IMR-90 (cell line): Measurements from ENCODE around the gene METTL21C. TPM values are rescaled to one million over a fixed set of nuclear protein-coding genes. Genes with fewer than 3 reads are reported as not detected.

Experiments
- ATAC-seq: fragments of 200-7000 bp; cut with Tn5 transposase; 2 replicates; pipeline ENCODE4 v1.9.1; 2020; ENCODE audit warnings: low read depth, mild to moderate bottlenecking, moderate library complexity
- BruUV-seq: library from RNA; stranded (reverse); fragments of 400-500 nt; replicated peaks from 2 replicates; lab custom pipeline; 2021; lab: Mats Ljungman, UMichigan
- CTCF ChIA-PET: fragments of 300-600 bp; formaldehyde crosslinking; extraction: SDS; loops from one replicate; lab custom pipeline; 2021; ENCODE audit warnings: antibody characterized with exemption; lab: Yijun Ruan, JAX
- POLR2A ChIA-PET: fragments of 300-600 bp; sonication (Branson Sonifier 250); formaldehyde crosslinking; loops from one replicate; lab custom pipeline; 2022; ENCODE audit warnings: antibody characterized with exemption; ENCODE audit not compliant: unreplicated experiment; lab: Charles Lee
- DNase-seq: peaks from one replicate; pipeline ENCODE4 v3.0.0; 2013
- H2AFZ ChIP-seq: replicated peaks from 2 replicates; pipeline ENCODE3; 2013; ENCODE audit warnings: low read length, mild to moderate bottlenecking; ENCODE audit not compliant: poor library complexity
- H2AK5ac ChIP-seq: 2 replicates; pipeline ENCODE4 v1.6.1; 2013; ENCODE audit warnings: low read depth, low read length, inconsistent platforms
- H2AK9ac ChIP-seq: replicated peaks from 2 replicates; pipeline ENCODE3; 2013; ENCODE audit warnings: mild to moderate bottlenecking, low read depth, low read length, moderate library complexity; ENCODE audit not compliant: poor library complexity
- H2BK120ac ChIP-seq: 2 replicates; pipeline ENCODE4 v1.6.1; 2013; ENCODE audit warnings: low read depth, low read length, inconsistent platforms
- H2BK15ac ChIP-seq: 3 replicates; pipeline ENCODE4 v1.6.1; 2013; ENCODE audit warnings: low read depth, low read length, inconsistent platforms
- H2BK20ac ChIP-seq: 2 replicates; pipeline ENCODE4 v1.6.1; 2013; ENCODE audit warnings: low read depth, mild to moderate bottlenecking, inconsistent platforms, low read length, moderate library complexity
- H2BK5ac ChIP-seq: 2 replicates; pipeline ENCODE4 v1.6.1; 2013; ENCODE audit warnings: mild to moderate bottlenecking, low read depth, low read length, inconsistent platforms; ENCODE audit not compliant: poor library complexity, severe bottlenecking
- H3K14ac ChIP-seq: replicated peaks from 2 replicates; pipeline ENCODE4 v1.6.1; 2013; ENCODE audit warnings: low read depth, low read length, inconsistent platforms
- H3K18ac ChIP-seq: 2 replicates; pipeline ENCODE4 v1.6.1; 2013; ENCODE audit warnings: low read depth, low read length, control low read depth
- H3K23ac ChIP-seq: 2 replicates; pipeline ENCODE4 v1.6.1; 2013; ENCODE audit warnings: low read depth, low read length, inconsistent platforms
- H3K27ac ChIP-seq: 2 replicates; pipeline ENCODE4 v1.5.1; 2013; ENCODE audit warnings: mild to moderate bottlenecking, control low read depth, low read length; ENCODE audit not compliant: insufficient read depth
- H3K27me3 ChIP-seq: 2 replicates; pipeline ENCODE4 v1.6.1; 2013; ENCODE audit warnings: low read length; ENCODE audit not compliant: control insufficient read depth, insufficient read depth
- H3K36me3 ChIP-seq: 2 replicates; pipeline ENCODE4 v1.6.1; 2013; ENCODE audit warnings: low read length, mixed read lengths; ENCODE audit not compliant: control insufficient read depth, insufficient read depth
- H3K4ac ChIP-seq: 2 replicates; pipeline ENCODE4 v1.6.1; 2013; ENCODE audit warnings: low read depth, low read length, inconsistent platforms
- H3K4me1 ChIP-seq: 2 replicates; pipeline ENCODE4 v1.6.1; 2013; ENCODE audit warnings: low read length, mixed read lengths; ENCODE audit not compliant: control insufficient read depth, insufficient read depth
- H3K4me2 ChIP-seq: 2 replicates; pipeline ENCODE4 v1.6.1; 2013; ENCODE audit warnings: low read depth, mild to moderate bottlenecking, control low read depth, low read length, moderate library complexity
- H3K4me3 ChIP-seq: 2 replicates; pipeline ENCODE4 v1.5.1; 2013; ENCODE audit warnings: low read depth, mild to moderate bottlenecking, control low read depth, low read length, moderate library complexity; ENCODE audit not compliant: insufficient read depth
- H3K56ac ChIP-seq: 2 replicates; pipeline ENCODE4 v1.6.1; 2013; ENCODE audit warnings: low read length, inconsistent platforms; ENCODE audit not compliant: insufficient read depth; ENCODE audit errors: extremely low read depth
- H3K79me1 ChIP-seq, 2 experiments: 2 replicates each; pipeline ENCODE4 v1.6.1; 2013; ENCODE audit warnings: low read length in 2 of 2, inconsistent platforms in 1 of 2, low read depth in 1 of 2
- H3K9ac ChIP-seq: 2 replicates; pipeline ENCODE4 v1.6.1; 2013; ENCODE audit warnings: low read depth, low read length, control low read depth
- H3K9me1 ChIP-seq: 2 replicates; pipeline ENCODE4 v1.6.1; 2013; ENCODE audit warnings: low read length, inconsistent platforms; ENCODE audit not compliant: insufficient read depth
- H3K9me3 ChIP-seq: 2 replicates; pipeline ENCODE4 v1.6.1; 2013; ENCODE audit warnings: low read length; ENCODE audit not compliant: control insufficient read depth, insufficient read depth
- H4K20me1 ChIP-seq: 2 replicates; pipeline ENCODE4 v1.6.1; 2013; ENCODE audit warnings: low read length, inconsistent platforms; ENCODE audit not compliant: insufficient read depth
- H4K5ac ChIP-seq: 2 replicates; pipeline ENCODE4 v1.6.1; 2013; ENCODE audit warnings: mild to moderate bottlenecking, low read depth, low read length, control low read depth
- H4K8ac ChIP-seq, 2 experiments: 2 replicates each; pipeline ENCODE4 v1.6.1; 2013; ENCODE audit warnings: low read depth in 2 of 2, low read length in 2 of 2, control low read depth in 1 of 2, inconsistent platforms in 1 of 2
- H4K91ac ChIP-seq: 2 replicates; pipeline ENCODE4 v1.6.1; 2013; ENCODE audit warnings: low read depth, low read length, inconsistent platforms; ENCODE audit not compliant: insufficient read depth
- BHLHE40 ChIP-seq: fragments of 150-350 bp; IDR thresholded peaks from 2 replicates; pipeline ENCODE4 v1.6.1; 2016; ENCODE audit warnings: mild to moderate bottlenecking, low read depth, low read length
- CEBPB ChIP-seq: IDR thresholded peaks from 2 replicates; pipeline ENCODE4 v1.6.1; 2012; ENCODE audit warnings: low read depth, low read length, improper control_type of control experiment
- CHD1 ChIP-seq: IDR thresholded peaks from 2 replicates; pipeline ENCODE4 v1.6.1; 2012; ENCODE audit warnings: low read depth, low read length, improper control_type of control experiment
- CTCF ChIP-seq: conservative IDR thresholded peaks from 2 replicates; pipeline ENCODE4 v1.5.1; 2012; ENCODE audit warnings: mild to moderate bottlenecking, low read depth, low read length, improper control_type of control experiment
- ELK1 ChIP-seq: fragments of 150-350 bp; IDR thresholded peaks from 2 replicates; pipeline ENCODE4 v1.6.1; 2016; ENCODE audit warnings: low read depth, mild to moderate bottlenecking, low read length, moderate library complexity, borderline replicate concordance
- FOS ChIP-seq: fragments of 150-350 bp; IDR thresholded peaks from 2 replicates; pipeline ENCODE4 v1.6.1; 2016; ENCODE audit warnings: low read depth, low read length
- MAFK ChIP-seq: IDR thresholded peaks from 2 replicates; pipeline ENCODE4 v1.6.1; 2012; ENCODE audit warnings: low read depth, low read length, improper control_type of control experiment
- MAZ ChIP-seq: IDR thresholded peaks from 2 replicates; pipeline ENCODE4 v1.6.1; 2012; ENCODE audit warnings: low read depth, mild to moderate bottlenecking, low read length, improper control_type of control experiment, moderate library complexity, borderline replicate concordance
- MXI1 ChIP-seq: IDR thresholded peaks from 2 replicates; pipeline ENCODE4 v1.6.1; 2012; ENCODE audit warnings: low read depth, mild to moderate bottlenecking, low read length, moderate library complexity, borderline replicate concordance
- NFE2L2 ChIP-seq: fragments of 150-350 bp; IDR thresholded peaks from 2 replicates; pipeline ENCODE4 v1.6.1; 2016; ENCODE audit warnings: low read depth, mild to moderate bottlenecking, low read length
- POLR2A ChIP-seq: IDR thresholded peaks from 2 replicates; pipeline ENCODE4 v1.6.1; 2012; ENCODE audit warnings: mild to moderate bottlenecking, low read depth, low read length
- RAD21 ChIP-seq: IDR thresholded peaks from 2 replicates; pipeline ENCODE4 v1.6.1; 2012; ENCODE audit warnings: low read length, improper control_type of control experiment
- RCOR1 ChIP-seq: IDR thresholded peaks from 2 replicates; pipeline ENCODE4 v1.6.1; 2012; ENCODE audit warnings: mild to moderate bottlenecking, low read length, improper control_type of control experiment; ENCODE audit not compliant: insufficient replicate concordance
- RFX5 ChIP-seq: IDR thresholded peaks from 2 replicates; pipeline ENCODE4 v1.8.0; 2012; ENCODE audit warnings: low read depth, mild to moderate bottlenecking, low read length, moderate library complexity
- SMC3 ChIP-seq: fragments of 150-350 bp; IDR thresholded peaks from 2 replicates; pipeline ENCODE4 v1.6.1; 2016; ENCODE audit warnings: low read depth, mild to moderate bottlenecking, antibody characterized with exemption, low read length, moderate library complexity
- USF2 ChIP-seq: fragments of 150-350 bp; IDR thresholded peaks from 2 replicates; pipeline ENCODE4 v1.6.1; 2017; ENCODE audit warnings: mild to moderate bottlenecking, antibody characterized with exemption, low read length, low read depth
- WGBS, 2 experiments: methylation state at CpG; one replicate each; pipeline versions ENCODE4 v1.1.5 to v1.1.7; 2013; ENCODE audit warnings: missing lambda C conversion rate in 2 of 2; ENCODE audit not compliant: insufficient read length in 1 of 2; ENCODE audit errors: extremely low coverage in 2 of 2; 5-methylcytosine and 5-hydroxymethylcytosine counted together
- dilution Hi-C: fragments of 300-500 bp; cut with HindIII; formaldehyde crosslinking; loops from one replicate; pipeline ENCODE4 v1.14.3; 2018; ENCODE audit warnings: low sequenced_read_pairs; ENCODE audit not compliant: unreplicated experiment
- in situ Hi-C: fragments of 300-500 bp; cut with MboI; formaldehyde crosslinking; loops from 3 replicates; pipeline ENCODE4 v1.14.3; 2019; ENCODE audit warnings: low sequenced_read_pairs, inconsistent platforms, mixed read lengths
- intact Hi-C: fragments of 100-400 bp; cut with micrococcal nuclease; formaldehyde crosslinking; loops from 2 replicates; pipeline ENCODE4 v1.10.0; 2022
- polyA plus RNA-seq, 3 experiments: library from polyadenylated mRNA; depleted of rRNA; stranded (reverse); fragments of >200 nt; gene quantifications; 2 replicates each; pipeline ENCODE4 v1.2.3, GENCODE V29; 2012; ENCODE audit warnings: low replicate concordance in 1 of 3
- total RNA-seq: library from RNA; depleted of rRNA; stranded (reverse); fragments of >200 nt; gene quantifications from 2 replicates; pipeline ENCODE4 v1.2.3, GENCODE V29; 2012

METTL21C gene
- total and polyA plus RNA-seq, 2 of the 4 experiments (the other 2 are of a cell fraction): not detected

- WGBS, 2 experiments: no CpG with 5 or more reads among the region's 3 CpGs
- Histone ChIP-seq H3K9me3 (peaks cover 11% of the 10 kb centered on the region), H3K27ac (no peak overlapping the region), H3K4me3 (no peak overlapping the region), H2BK15ac (no peak overlapping the region), H3K23ac (no peak overlapping the region), H3K9ac (no peak overlapping the region), H2BK20ac (no peak overlapping the region), H4K20me1 (no peaks in the 10 kb centered on the region), H3K36me3 (no peaks in the 10 kb centered on the region), H3K56ac (no peak overlapping the region), H2AFZ (no peak overlapping the region), H2AK9ac (no peak overlapping the region), H2AK5ac (no peak overlapping the region), H4K5ac (no peak overlapping the region), H4K91ac (no peak overlapping the region), H3K9me1 (no peaks in the 10 kb centered on the region), H4K8ac (no peak overlapping the region), H3K4ac (no peak overlapping the region), H3K14ac (no peak overlapping the region), H3K4me1 (no peaks in the 10 kb centered on the region), H2BK5ac (no peak overlapping the region), H3K18ac (no peak overlapping the region), H3K27me3 (peaks cover 32% of the 10 kb centered on the region), H3K4me2 (no peak overlapping the region), H2BK120ac (no peak overlapping the region), H3K79me1 (no peaks in the 10 kb centered on the region)
- no peak for DNase-seq
- dilution Hi-C loops (no loop called here), in situ Hi-C loops (no loop called here), intact Hi-C loops (no loop called here)
- TF ChIP-seq MAZ (no peak), FOS (no peak), POLR2A (no peak), SMC3 (no peak), CTCF (no peak), RCOR1 (no peak), NFE2L2 (no peak), MXI1 (no peak), MAFK (no peak), RFX5 (no peak), BHLHE40 (no peak), ELK1 (no peak), RAD21 (no peak), CHD1 (no peak), USF2 (no peak), CEBPB (no peak)
- ChIA-PET POLR2A (no interaction called here), CTCF (no interaction called here)
- no peak for ATAC-seq
- BruUV-seq: no TSS peak
These were observed 4.7 kb upstream of the METTL21C start for GRCh38 chr13:102699504-102699903.
